Measurements from ENCODE around the gene CACNG4.

Gene CACNG4

GRCh38 chr17:66963909-66964771, at the start of gene CACNG4:
Gene CACNG4 (plus strand): TSS chr17:66964707. CDS start chr17:66964912, 205 bp downstream.
- peak in 1 of 2 donors; percentile 14 for DNase-seq

GRCh38 chr17:66915204-66915611, 49.3 kb upstream of the CACNG4 start:
- DNase-seq, result no peak

- DNase-seq, result no peak
Observed at GRCh38 chr17:66915792-66916191, 48.7 kb upstream of the CACNG4 start.

GRCh38 chr17:66916946-66917345, 47.6 kb upstream of the CACNG4 start:
- no peak for DNase-seq

- DNase-seq, result no peak
Observed at GRCh38 chr17:66918896-66919295, 45.6 kb upstream of the CACNG4 start.

- DNase-seq, result no peak
Observed at GRCh38 chr17:66920435-66920834, 44.1 kb upstream of the CACNG4 start.

- DNase-seq, result no peak
Observed at GRCh38 chr17:66920950-66921349, 43.6 kb upstream of the CACNG4 start.

- no peak for DNase-seq
Observed at GRCh38 chr17:66923886-66924285, 40.6 kb upstream of the CACNG4 start.

- no peak for DNase-seq
Observed at GRCh38 chr17:66925811-66926500, 38.6 kb upstream of the CACNG4 start.

GRCh38 chr17:66928949-66929348, 35.6 kb upstream of the CACNG4 start:
- DNase-seq, result no peak

- DNase-seq, result no peak
Observed at GRCh38 chr17:66929591-66929990, 34.9 kb upstream of the CACNG4 start.

- DNase-seq, result no peak
Observed at GRCh38 chr17:66930933-66931332, 33.6 kb upstream of the CACNG4 start.

- DNase-seq, result no peak
Observed at GRCh38 chr17:66932311-66932710, 32.2 kb upstream of the CACNG4 start.

GRCh38 chr17:66934040-66934439, 30.5 kb upstream of the CACNG4 start:
- no peak for DNase-seq

- no peak for DNase-seq
Observed at GRCh38 chr17:66935717-66936116, 28.8 kb upstream of the CACNG4 start.

GRCh38 chr17:66938656-66939055, 25.9 kb upstream of the CACNG4 start:
- DNase-seq, result no peak

- no peak for DNase-seq
Observed at GRCh38 chr17:66939461-66940114, 24.9 kb upstream of the CACNG4 start.

- DNase-seq, result no peak
Observed at GRCh38 chr17:66941249-66941648, 23.3 kb upstream of the CACNG4 start.

- no peak for DNase-seq
Observed at GRCh38 chr17:66941773-66942450, 22.6 kb upstream of the CACNG4 start.

- DNase-seq, result no peak
Observed at GRCh38 chr17:66942451-66943264, 21.8 kb upstream of the CACNG4 start.

- no peak for DNase-seq
Observed at GRCh38 chr17:66943484-66943883, 21.0 kb upstream of the CACNG4 start.

Data from stimulated activated CD4-positive, alpha-beta T cell treated with anti-CD3 and anti-CD28 coated beads, Interleukin-2, amount 100 ng/mL, for 24 hours (primary cell).